GM23248 (cell line): ENCODE data around the gene GRPEL1.

ENCODE experiments used
- EZH2 ChIP-seq: fragments of 200-600 bp; sonication (generic); IDR thresholded peaks from 2 replicates; pipeline ENCODE4 v1.6.1; 2018; ENCODE audit warnings: antibody characterized with exemption, mild to moderate bottlenecking; ENCODE audit not compliant: insufficient read depth, poor library complexity, severe bottlenecking
- EZH2phosphoT487 ChIP-seq: fragments of 200-600 bp; sonication (generic); IDR thresholded peaks from 2 replicates; pipeline ENCODE4 v1.6.1; 2018; ENCODE audit warnings: antibody characterized with exemption, moderate library complexity, mild to moderate bottlenecking, low read depth; ENCODE audit not compliant: insufficient read depth

DNA sequence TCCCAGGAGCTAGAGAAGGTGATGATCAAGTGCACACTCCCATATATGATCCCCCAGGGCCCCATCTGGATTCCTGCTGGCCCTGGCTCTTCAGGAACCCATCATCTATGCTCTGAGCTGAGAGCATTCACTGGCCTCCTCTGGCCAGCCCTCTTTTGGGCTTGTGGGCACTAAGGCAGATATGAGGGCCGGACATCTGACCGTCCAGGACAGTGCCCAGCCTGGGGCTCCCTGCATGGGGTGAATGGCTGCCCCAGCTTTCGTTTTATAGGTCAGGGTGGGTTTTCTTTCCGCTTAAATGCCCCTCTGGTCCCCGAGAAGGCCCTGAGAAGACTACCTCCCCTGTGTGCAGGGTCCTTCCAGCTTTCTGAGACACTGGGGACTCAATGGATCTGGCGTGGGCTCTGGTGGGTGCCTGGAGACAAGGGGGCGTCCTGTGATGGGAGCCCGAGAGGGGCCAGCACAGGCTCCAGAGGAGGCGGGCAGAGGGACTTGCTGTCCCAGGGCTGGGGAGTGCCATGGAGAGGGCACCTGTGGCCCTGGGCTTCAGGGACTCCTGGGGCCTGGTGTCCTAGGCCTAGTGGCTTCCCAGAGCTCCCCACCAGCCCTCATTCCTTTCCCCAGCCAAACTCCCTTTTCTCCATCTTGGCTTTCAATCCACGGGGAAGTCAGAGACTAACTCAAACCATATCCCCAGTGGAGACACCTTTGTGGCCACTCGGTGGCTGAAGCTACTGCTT lies 39.5 kb upstream of the GRPEL1 start:
- TF ChIP-seq EZH2: no peak
- TF ChIP-seq EZH2phosphoT487: no peak
